Occipital lobe (tissue), 2 donors: ENCODE results near the gene NMNAT3. TPM values are rescaled to one million over a fixed set of nuclear protein-coding genes. Genes with fewer than 3 reads are reported as not detected.

ENCODE experiments used
- DNase-seq: peaks from one replicate; lab custom pipeline; 2025; lab: John Stamatoyannopoulos, UW
- total RNA-seq: library from RNA; depleted of rRNA; stranded (reverse); fragments of >200 nt; gene quantifications from one replicate; pipeline ENCODE4 v1.2.3, GENCODE V29; 2014

The NMNAT3 gene
- total RNA-seq, 1 donor from 2014 or later = 2.3 TPM

GRCh38 chr3:139547666-139548065 is 130.1 kb downstream of the NMNAT3 start:
- no peak for DNase-seq

- DNase-seq = no peak
Observed at GRCh38 chr3:139546772-139547171, 131.0 kb downstream of the NMNAT3 start.

- DNase-seq = no peak
Observed at GRCh38 chr3:139541532-139542288, 136.1 kb downstream of the NMNAT3 start.

- peak; percentile 47 for DNase-seq
Observed at GRCh38 chr3:139540651-139541531, 136.9 kb downstream of the NMNAT3 start.

GRCh38 chr3:139538733-139539132 is 139.0 kb downstream of the NMNAT3 start:
- no peak for DNase-seq

- no peak for DNase-seq
Observed at GRCh38 chr3:139537795-139538621, 139.8 kb downstream of the NMNAT3 start.

- DNase-seq = no peak
Observed at GRCh38 chr3:139537361-139537760, 140.4 kb downstream of the NMNAT3 start.

- DNase-seq = peak; percentile 14
Observed at GRCh38 chr3:139534992-139535879, 142.5 kb downstream of the NMNAT3 start.

GRCh38 chr3:139534455-139534812 is 143.3 kb downstream of the NMNAT3 start:
- DNase-seq = peak; percentile 7

- peak; percentile 16 for DNase-seq
Observed at GRCh38 chr3:139533781-139534454, 143.9 kb downstream of the NMNAT3 start.

- DNase-seq = peak; percentile 21
Observed at GRCh38 chr3:139532976-139533375, 144.8 kb downstream of the NMNAT3 start.

GRCh38 chr3:139530717-139531116 is 147.1 kb downstream of the NMNAT3 start:
- no peak for DNase-seq

GRCh38 chr3:139529662-139530061 is 148.1 kb downstream of the NMNAT3 start:
- no peak for DNase-seq

GRCh38 chr3:139528924-139529323 is 148.8 kb downstream of the NMNAT3 start:
- no peak for DNase-seq

- no peak for DNase-seq
Observed at GRCh38 chr3:139528281-139528680, 149.5 kb downstream of the NMNAT3 start.

GRCh38 chr3:139527265-139527664 is 150.5 kb downstream of the NMNAT3 start:
- no peak for DNase-seq

GRCh38 chr3:139526146-139526545 is 151.6 kb downstream of the NMNAT3 start:
- DNase-seq = no peak

GRCh38 chr3:139524841-139525636 is 152.7 kb downstream of the NMNAT3 start:
- no peak for DNase-seq

- no peak for DNase-seq
Observed at GRCh38 chr3:139523718-139524117, 154.1 kb downstream of the NMNAT3 start.
